ENCODE results near the gene WNT5B. TPM values are rescaled to one million over a fixed set of nuclear protein-coding genes. Genes with fewer than 3 reads are reported as not detected.

WNT5B gene
- total and polyA plus RNA-seq, 2 donors (not counting 1 experiment from before 2014, with no cell fraction given) = 0.33 to 0.57 TPM

DNA sequence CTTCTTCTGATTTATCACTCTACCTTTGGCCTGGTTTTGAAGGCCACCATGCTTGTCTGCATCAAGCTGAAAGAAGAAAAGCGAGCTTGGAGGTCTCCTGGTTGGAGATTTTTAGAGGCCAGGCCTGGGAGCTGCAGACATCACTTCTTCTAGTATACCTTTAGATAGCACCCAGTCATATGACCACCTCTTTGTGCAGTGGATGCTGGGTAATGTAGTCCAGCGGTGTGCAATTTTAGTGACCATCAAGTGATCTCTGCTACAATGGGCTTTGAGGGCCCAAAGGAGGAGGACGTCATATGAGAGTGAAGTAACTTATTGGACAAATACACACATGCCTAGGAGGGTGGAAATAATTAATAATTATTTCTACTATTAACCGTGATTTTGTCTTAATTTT lies 15.2 kb upstream of the WNT5B start:
- H3K27me3 Mint-ChIP-seq = no peaks in the 10 kb centered on the region
- Histone ChIP-seq H3K9me3 (ENCODE audit: control extremely low read depth in 1 of 3, control insufficient read depth in 2 of 3, insufficient read depth in 1 of 3, low read length in 2 of 3) (peaks cover 0 to 2% (median 0%) of the 10 kb centered on the region in 3 donors), H3K9ac (ENCODE audit: low read length) (no peak overlapping the region), H3K4me1 (ENCODE audit: control insufficient read depth in 2 of 2, insufficient read depth in 2 of 2, low read length in 2 of 2) (peaks cover 17 to 22% of the 10 kb centered on the region in 2 donors), H3K27me3 (replicated peaks in 1 of 4; ENCODE audit: control extremely low read depth in 1 of 4, control insufficient read depth in 3 of 4, insufficient read depth in 4 of 4, low read length in 3 of 4) (peaks cover 0 to 2% (median 0%) of the 10 kb centered on the region in 4 experiments), H4K20me1 (ENCODE audit: control insufficient read depth, insufficient read depth, low read length, poor library complexity, severe bottlenecking) (no peaks in the 10 kb centered on the region), H3K4me2 (replicated peaks; ENCODE audit: low read depth, low read length, poor library complexity, severe bottlenecking) (no peak overlapping the region), H3K79me2 (ENCODE audit: control insufficient read depth, insufficient read depth, low read length) (no peaks in the 10 kb centered on the region), H3K36me3 (replicated peaks in 1 of 2; ENCODE audit: control extremely low read depth in 1 of 2, control insufficient read depth in 1 of 2, extremely low read depth in 1 of 2, insufficient read depth in 2 of 2, low read length in 1 of 2) (no peaks in the 10 kb centered on the region), H2AFZ (ENCODE audit: insufficient read depth, low read depth, low read length, poor library complexity, severe bottlenecking) (no peak overlapping the region), H3K4me3 (ENCODE audit: control extremely low read depth in 1 of 5, extremely low read depth in 1 of 5, insufficient read depth in 1 of 5, low read depth in 2 of 5, low read length in 4 of 5) (no peak overlapping the region), H3K27ac (ENCODE audit: low read length in 2 of 2) (no peak overlapping the region)
- no peak overlapping the region for H3K27ac Mint-ChIP-seq
- H3K4me3 Mint-ChIP-seq = no peak overlapping the region
- POLR2A ChIA-PET = no interaction called here
- no peaks in the 10 kb centered on the region for H3K9me3 Mint-ChIP-seq (ENCODE audit: insufficient read depth)
- CTCF ChIA-PET = interaction anchor here (0.7 kb wide), 1 partner anchor 426 kb away, joined by 3 read pairs; no protein-coding TSS in a partner anchor
- WGBS (ENCODE audit: insufficient coverage) = no CpG with 5 or more reads among the region's 4 CpGs
- DNase-seq (no peak), ATAC-seq (ENCODE audit: low read depth) (no peak)
- intact Hi-C loops (cut with micrococcal nuclease) = no loop called here
- no peak for TF ChIP-seq CTCF (IDR thresholded peaks at IDR 0.05)
- peaks cover 25% of the 10 kb centered on the region for H3K4me1 Mint-ChIP-seq

DNA sequence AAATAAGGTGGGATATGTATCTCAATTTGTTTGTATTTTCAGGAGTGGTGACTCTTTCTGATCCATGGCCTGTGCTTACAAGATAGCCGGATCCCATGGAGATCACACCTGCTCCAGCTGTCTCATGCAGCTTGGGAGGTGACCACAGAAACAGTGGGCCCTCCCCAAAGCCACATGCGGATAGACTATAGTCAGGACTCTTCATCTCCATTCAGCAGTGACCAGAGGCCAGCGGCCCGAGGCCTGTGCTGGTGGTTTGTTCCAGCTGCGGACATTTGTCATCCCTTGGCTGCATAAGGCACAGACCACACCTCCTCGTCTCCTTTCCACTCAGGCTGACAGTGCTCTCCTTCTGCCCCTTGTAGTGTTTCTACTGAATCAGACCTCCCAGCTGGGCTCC lies 14.7 kb upstream of the WNT5B start:
- no peak overlapping the region for H3K9ac ChIP-seq (ENCODE audit: low read length)
- no peaks in the 10 kb centered on the region for H3K36me3 ChIP-seq (replicated peaks in 1 of 2; ENCODE audit: control extremely low read depth in 1 of 2, control insufficient read depth in 1 of 2, extremely low read depth in 1 of 2, insufficient read depth in 2 of 2, low read length in 1 of 2)
- intact Hi-C loops (cut with micrococcal nuclease) = no loop called here
- H4K20me1 ChIP-seq (ENCODE audit: control insufficient read depth, insufficient read depth, low read length, poor library complexity, severe bottlenecking) = no peaks in the 10 kb centered on the region
- Mint-ChIP-seq H3K27ac (no peak overlapping the region), H3K4me1 (peaks cover 27% of the 10 kb centered on the region), H3K27me3 (no peaks in the 10 kb centered on the region), H3K4me3 (no peak overlapping the region), H3K9me3 (ENCODE audit: insufficient read depth) (no peaks in the 10 kb centered on the region)
- H3K79me2 ChIP-seq (ENCODE audit: control insufficient read depth, insufficient read depth, low read length) = no peaks in the 10 kb centered on the region
- DNase-seq = no peak
- peaks cover 0 to 2% (median 0%) of the 10 kb centered on the region in 3 donors for H3K9me3 ChIP-seq (ENCODE audit: control extremely low read depth in 1 of 3, control insufficient read depth in 2 of 3, insufficient read depth in 1 of 3, low read length in 2 of 3)
- ATAC-seq (ENCODE audit: low read depth) = no peak
- H2AFZ ChIP-seq (ENCODE audit: insufficient read depth, low read depth, low read length, poor library complexity, severe bottlenecking) = no peak overlapping the region
- ChIA-PET POLR2A (no interaction called here), CTCF (interaction anchor here (1.5 kb wide), 1 partner anchor 496 kb away, joined by 6 read pairs; no protein-coding TSS in a partner anchor)
- H3K4me2 ChIP-seq (replicated peaks; ENCODE audit: low read depth, low read length, poor library complexity, severe bottlenecking) = no peak overlapping the region
- peaks cover 0 to 2% (median 0%) of the 10 kb centered on the region in 4 experiments for H3K27me3 ChIP-seq (replicated peaks in 1 of 4; ENCODE audit: control extremely low read depth in 1 of 4, control insufficient read depth in 3 of 4, insufficient read depth in 4 of 4, low read length in 3 of 4)
- no peak overlapping the region for H3K27ac ChIP-seq (ENCODE audit: low read length in 2 of 2)
- peaks cover 17 to 22% of the 10 kb centered on the region in 2 donors for H3K4me1 ChIP-seq (ENCODE audit: control insufficient read depth in 2 of 2, insufficient read depth in 2 of 2, low read length in 2 of 2)
- 98% methylated on average over 6 of the region's 6 CpGs for WGBS (ENCODE audit: insufficient coverage)
- TF ChIP-seq CTCF (IDR thresholded peaks at IDR 0.05) = no peak
- no peak overlapping the region for H3K4me3 ChIP-seq (ENCODE audit: control extremely low read depth in 1 of 5, extremely low read depth in 1 of 5, insufficient read depth in 1 of 5, low read depth in 2 of 5, low read length in 4 of 5)
